Mucosa of descending colon (tissue), 3 donors: ENCODE results near the gene BLOC1S1. TPM values are rescaled to one million over a fixed set of nuclear protein-coding genes. Genes with fewer than 3 reads are reported as not detected.
"Not testable (repeated sequence)": the region's sequence is repeated elsewhere in the genome, so short reads cannot be mapped to it uniquely, and the experiment has no call there.

ENCODE experiments used
- ATAC-seq: fragments of 200-7000 bp; cut with Tn5 transposase; one replicate; pipeline ENCODE4 v1.9.1; 2020; ENCODE audit warnings: mild to moderate bottlenecking, moderate library complexity
- DNase-seq, 3 donors: peaks; one replicate each; pipeline ENCODE4 v3.0.0-alpha.2; 2020
- H3K36me3 ChIP-seq: fragments of 200-600 bp; one replicate; pipeline ENCODE4 v1.8.0; 2021; ENCODE audit warnings: low read depth, mild to moderate bottlenecking
- H3K4me1 ChIP-seq: fragments of 200-600 bp; one replicate; pipeline ENCODE4 v1.8.0; 2021; ENCODE audit warnings: low read depth, mild to moderate bottlenecking
- H3K4me3 ChIP-seq: fragments of 200-600 bp; one replicate; pipeline ENCODE4 v1.8.0; 2021; ENCODE audit warnings: mild to moderate bottlenecking
- H3K9me3 ChIP-seq: fragments of 200-600 bp; one replicate; pipeline ENCODE4 v1.8.0; 2021; ENCODE audit warnings: mild to moderate bottlenecking
- intact Hi-C, 2 donors: fragments of 100-400 bp; cut with DNase I in 1 of 2; cut with micrococcal nuclease in 1 of 2; formaldehyde crosslinking; loops; one replicate each; pipeline versions ENCODE4 v1.11.0 to v1.11.1; 2022; cut with DNase I, micrococcal nuclease
- total RNA-seq, 3 donors: library from RNA; stranded (reverse); fragmentation: NEBNext Ultra II Directional in 2 of 3; extraction: Animal tissue kit (Norgen Biotek cat#: 25700) in 2 of 3; gene quantifications; one replicate each; pipeline versions ENCODE4 v1.2.1 to v1.2.4, GENCODE V29; 2021 to 2023
- TF ChIP-seq, protein P1 (sequence below): fragments of 200-600 bp; IDR thresholded peaks from one replicate; pipeline ENCODE4 v1.8.0; 2022; ENCODE audit warnings: antibody characterized with exemption, mild to moderate bottlenecking
- donor health status: DM: no; HTN: no; CAD: no; lungs with moderate emphysema.
- donor health status: DM: no; HTN: no; CAD: no.
- donor health status: DM: no; HTN: yes; CAD: no.

BLOC1S1 gene
- total RNA-seq, 3 donors from 2014 or later, result 201 to 285 (median 241) TPM

- TF ChIP-seq, protein P1, sequence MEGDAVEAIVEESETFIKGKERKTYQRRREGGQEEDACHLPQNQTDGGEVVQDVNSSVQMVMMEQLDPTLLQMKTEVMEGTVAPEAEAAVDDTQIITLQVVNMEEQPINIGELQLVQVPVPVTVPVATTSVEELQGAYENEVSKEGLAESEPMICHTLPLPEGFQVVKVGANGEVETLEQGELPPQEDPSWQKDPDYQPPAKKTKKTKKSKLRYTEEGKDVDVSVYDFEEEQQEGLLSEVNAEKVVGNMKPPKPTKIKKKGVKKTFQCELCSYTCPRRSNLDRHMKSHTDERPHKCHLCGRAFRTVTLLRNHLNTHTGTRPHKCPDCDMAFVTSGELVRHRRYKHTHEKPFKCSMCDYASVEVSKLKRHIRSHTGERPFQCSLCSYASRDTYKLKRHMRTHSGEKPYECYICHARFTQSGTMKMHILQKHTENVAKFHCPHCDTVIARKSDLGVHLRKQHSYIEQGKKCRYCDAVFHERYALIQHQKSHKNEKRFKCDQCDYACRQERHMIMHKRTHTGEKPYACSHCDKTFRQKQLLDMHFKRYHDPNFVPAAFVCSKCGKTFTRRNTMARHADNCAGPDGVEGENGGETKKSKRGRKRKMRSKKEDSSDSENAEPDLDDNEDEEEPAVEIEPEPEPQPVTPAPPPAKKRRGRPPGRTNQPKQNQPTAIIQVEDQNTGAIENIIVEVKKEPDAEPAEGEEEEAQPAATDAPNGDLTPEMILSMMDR, result no peak
- DNase-seq (no peak), ATAC-seq (no peak)
- Histone ChIP-seq H3K4me1 (peaks cover 9% of the 10 kb centered on the region), H3K4me3 (no peak overlapping the region), H3K36me3 (no peaks in the 10 kb centered on the region), H3K9me3 (no peaks in the 10 kb centered on the region)
- intact Hi-C loops, result loop anchor here in 1 of 2 donors (10.0 kb wide), 1 partner anchor 48 kb away; no protein-coding TSS in a partner anchor
Measured at GRCh38 chr12:55746174-55746912, 30.5 kb downstream of the BLOC1S1 start.

DNA sequence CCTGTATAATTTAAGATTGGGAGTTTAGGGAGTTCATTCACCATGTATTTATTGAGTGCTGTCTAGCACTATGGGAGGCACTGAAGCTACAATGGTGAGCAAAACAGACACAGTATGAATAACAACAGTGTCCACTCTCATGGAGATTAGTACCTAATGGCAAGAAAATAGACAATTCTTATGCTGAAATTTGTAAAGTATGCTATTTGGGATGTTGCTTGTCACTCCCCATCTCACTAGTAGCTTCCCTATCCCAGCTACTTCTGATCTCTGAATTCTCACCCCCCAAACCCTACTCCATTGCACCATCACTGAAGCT, 31.0 kb downstream of the BLOC1S1 start:
- ATAC-seq (no peak), DNase-seq (no peak)
- H3K4me3 ChIP-seq, result no peak overlapping the region
- TF ChIP-seq, protein P1, result no peak
- no peaks in the 10 kb centered on the region for H3K36me3 ChIP-seq
- H3K4me1 ChIP-seq, result peaks cover 9% of the 10 kb centered on the region
- intact Hi-C loops, result loop anchor here in 1 of 2 donors (10.0 kb wide), 1 partner anchor 48 kb away; no protein-coding TSS in a partner anchor
- no peaks in the 10 kb centered on the region for H3K9me3 ChIP-seq

- H3K4me3 ChIP-seq, result no peak overlapping the region
- H3K36me3 ChIP-seq, result no peaks in the 10 kb centered on the region
- ATAC-seq (no peak), DNase-seq (no peak)
- H3K4me1 ChIP-seq, result peaks cover 8% of the 10 kb centered on the region
- intact Hi-C loops, result loop anchor here in 1 of 2 donors (10.0 kb wide), 1 partner anchor 46 kb away; no protein-coding TSS in a partner anchor
- TF ChIP-seq, protein P1, result no peak
- H3K9me3 ChIP-seq, result no peaks in the 10 kb centered on the region
Measured at GRCh38 chr12:55748230-55748993, 32.6 kb downstream of the BLOC1S1 start.

DNA sequence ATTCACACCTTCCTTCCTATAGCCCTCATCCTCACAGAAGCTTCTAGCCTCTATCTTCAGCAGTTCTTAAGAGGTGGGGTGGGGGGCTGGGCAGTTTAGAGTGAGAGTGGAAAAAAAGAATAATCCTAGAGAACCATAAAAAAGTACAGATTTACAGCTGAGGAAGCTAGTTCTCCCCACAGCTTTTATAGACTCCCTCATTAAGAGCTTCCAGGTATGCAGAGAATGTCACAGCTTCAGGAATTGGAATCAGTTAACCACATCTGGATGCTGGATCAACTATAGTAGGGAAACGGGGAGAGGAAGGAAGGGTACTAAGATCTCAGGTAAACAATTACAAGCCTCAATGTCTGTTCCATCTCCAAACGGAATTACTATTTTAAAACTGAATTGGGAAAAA, 39.4 kb downstream of the BLOC1S1 start:
- ATAC-seq (no peak), DNase-seq (no peak)
- TF ChIP-seq, protein P1, result no peak
- Histone ChIP-seq H3K4me1 (no peaks in the 10 kb centered on the region), H3K36me3 (peaks cover 5% of the 10 kb centered on the region), H3K9me3 (no peaks in the 10 kb centered on the region), H3K4me3 (no peak overlapping the region)
- intact Hi-C loops, result no loop called here

DNA sequence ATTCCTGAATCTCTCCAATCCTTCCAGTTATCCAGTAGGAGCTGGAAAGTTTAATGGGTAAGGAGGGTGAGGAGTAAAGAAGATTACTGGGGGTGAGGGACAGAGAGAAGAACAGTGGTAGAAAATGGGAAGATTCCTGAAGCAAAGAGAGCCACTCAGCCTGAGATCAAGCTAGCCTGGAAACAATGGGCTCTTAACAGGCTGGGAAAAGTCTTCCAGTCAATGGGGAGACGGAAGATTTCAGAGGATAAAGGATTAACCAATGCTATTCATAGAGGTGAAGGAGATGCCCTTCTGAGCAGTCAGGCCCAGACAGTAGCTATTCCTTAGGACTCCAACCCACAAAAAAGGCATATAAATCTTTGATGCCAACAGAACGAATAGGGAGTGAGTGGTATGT, 41.9 kb downstream of the BLOC1S1 start:
- Histone ChIP-seq H3K36me3 (peaks cover 5% of the 10 kb centered on the region), H3K4me3 (no peak overlapping the region), H3K4me1 (no peaks in the 10 kb centered on the region), H3K9me3 (no peaks in the 10 kb centered on the region)
- no peak for ATAC-seq
- DNase-seq, result no peak
- TF ChIP-seq, protein P1, result no peak
- intact Hi-C loops, result no loop called here

DNA sequence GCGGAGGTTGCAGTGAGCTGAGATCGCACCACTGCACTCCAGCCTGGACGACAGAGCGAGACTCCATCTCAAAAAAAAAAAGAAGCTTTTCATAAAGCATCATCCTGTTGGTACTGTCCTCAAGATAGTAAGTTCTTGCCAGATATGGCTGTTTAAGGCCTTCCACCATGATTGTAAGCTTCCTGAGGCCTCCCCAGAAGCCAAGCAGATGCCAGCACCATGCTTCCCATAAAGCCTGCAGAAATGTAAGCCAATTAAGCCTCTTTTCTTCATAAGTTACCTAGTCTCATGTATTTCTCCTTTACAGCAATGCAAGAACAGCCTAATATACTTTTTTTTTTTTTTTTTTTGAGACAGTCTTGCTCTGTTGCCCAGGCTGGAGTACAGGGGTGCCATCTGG, 42.7 kb downstream of the BLOC1S1 start:
- H3K4me3 ChIP-seq, H3K9me3 ChIP-seq, DNase-seq, H3K36me3 ChIP-seq, intact Hi-C loops, ATAC-seq, H3K4me1 ChIP-seq: not testable (repeated sequence)
